HL-60/S4 treated with retinoic acid at 250 ng/mL for 4 days and 3 days (cell line): ENCODE measurements around the gene MINAR1.

ENCODE experiments used
- in situ Hi-C: fragments of 300-500 bp; cut with MboI; formaldehyde crosslinking; loops from 2 replicates; pipeline ENCODE4 v1.7.0; 2022; ENCODE audit warnings: low sequenced_read_pairs

MINAR1 gene

DNA sequence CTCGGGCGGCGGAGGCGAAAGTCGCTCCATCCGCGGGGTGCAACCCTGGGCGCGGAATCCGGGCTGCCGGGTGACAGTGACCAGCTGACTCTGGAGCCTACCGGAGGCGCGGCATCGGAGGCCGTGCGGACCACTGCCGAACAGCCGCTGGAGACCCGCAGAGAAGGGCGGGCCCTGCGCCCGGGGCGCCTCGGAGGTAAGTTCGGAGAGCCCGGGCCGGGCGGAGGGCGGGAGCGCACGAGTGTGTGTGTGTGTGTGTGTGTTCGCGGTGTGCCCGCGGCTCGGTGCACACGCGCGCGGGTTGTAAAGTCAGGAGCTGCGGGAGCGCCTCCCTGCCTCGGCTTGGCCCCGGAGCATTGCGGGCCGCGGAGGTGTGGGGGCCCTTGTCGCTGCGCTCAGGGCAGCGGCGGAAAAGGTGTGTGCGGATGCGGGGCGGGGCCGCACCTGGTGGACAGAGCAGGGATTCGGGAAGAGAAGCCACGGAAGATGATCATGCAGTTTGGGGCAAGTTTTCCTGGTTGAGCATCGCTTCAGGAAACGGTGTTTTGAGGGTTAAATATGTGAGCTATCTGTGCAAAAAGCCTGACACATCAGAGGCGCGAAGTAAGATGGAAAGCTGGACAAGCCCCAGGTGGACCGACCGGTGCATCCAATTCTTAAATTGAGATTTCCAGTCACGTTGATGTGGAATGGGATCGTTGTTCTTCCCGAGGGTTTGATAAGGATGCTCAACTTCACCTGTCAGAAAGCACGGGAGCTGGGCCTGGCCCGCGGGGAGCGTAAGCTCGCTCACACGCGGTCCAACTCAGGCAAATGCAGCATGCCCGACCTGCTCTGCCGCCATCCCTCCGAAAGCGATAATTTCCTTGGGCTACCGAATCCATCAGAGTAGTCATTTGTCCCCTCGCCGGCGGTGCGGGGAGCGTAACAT, 474 bp downstream of the MINAR1 start:
- in situ Hi-C loops, result no loop called here

DNA sequence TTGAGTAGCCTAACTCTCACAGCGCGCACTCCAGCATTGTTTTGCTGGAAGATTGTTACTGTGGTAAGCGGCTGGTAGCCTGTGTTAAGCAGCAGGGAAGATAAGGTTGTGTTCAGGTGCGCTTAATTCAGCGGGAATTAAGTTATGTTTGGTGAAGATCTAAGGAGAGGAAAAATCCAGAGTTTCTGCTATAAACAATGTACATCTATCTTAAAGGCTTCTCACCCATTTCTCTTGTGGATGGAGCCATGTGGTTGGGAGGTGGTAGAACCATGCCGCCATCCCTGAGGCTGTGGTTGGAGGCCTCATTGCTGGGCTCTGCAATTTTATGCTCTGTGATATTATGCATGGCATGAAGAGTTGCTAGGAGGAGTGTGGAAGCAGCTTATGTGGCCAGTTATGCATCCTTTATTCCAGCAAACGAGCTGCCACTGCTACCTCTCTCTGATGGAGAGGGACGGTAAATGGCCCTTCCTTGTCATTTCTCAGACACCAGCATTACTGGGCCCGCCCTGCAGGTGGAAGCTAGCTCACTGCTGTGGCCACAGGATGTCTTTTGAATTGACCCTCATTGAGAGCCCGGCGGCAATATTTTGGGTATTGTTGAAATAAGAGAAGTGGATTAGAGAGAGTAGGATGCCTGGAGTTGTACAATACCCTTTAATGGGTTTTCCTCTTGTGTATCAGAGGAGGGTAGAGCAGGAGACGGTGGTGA, 1.3 kb downstream of the MINAR1 start:
- in situ Hi-C loops, result no loop called here

DNA sequence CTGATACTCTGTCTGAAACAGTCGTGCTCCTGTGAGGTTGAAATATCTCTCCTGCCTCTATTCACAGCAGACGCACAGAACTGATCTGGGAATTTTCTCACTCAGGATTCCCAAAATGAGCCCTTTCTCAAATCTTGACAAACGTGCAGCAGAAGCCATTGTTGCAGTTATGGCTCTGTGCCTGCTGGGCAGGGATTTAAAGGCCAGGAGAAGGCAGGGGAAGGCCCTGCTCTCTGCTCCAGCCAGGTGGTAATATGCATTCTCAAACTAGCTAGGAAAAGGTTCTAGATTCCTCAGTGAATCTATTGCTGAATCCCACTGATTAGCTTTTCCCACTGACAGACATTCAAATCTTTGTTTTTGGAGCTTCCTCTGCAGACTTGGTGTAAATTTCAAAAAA, 2.2 kb downstream of the MINAR1 start:
- in situ Hi-C loops, result no loop called here

DNA sequence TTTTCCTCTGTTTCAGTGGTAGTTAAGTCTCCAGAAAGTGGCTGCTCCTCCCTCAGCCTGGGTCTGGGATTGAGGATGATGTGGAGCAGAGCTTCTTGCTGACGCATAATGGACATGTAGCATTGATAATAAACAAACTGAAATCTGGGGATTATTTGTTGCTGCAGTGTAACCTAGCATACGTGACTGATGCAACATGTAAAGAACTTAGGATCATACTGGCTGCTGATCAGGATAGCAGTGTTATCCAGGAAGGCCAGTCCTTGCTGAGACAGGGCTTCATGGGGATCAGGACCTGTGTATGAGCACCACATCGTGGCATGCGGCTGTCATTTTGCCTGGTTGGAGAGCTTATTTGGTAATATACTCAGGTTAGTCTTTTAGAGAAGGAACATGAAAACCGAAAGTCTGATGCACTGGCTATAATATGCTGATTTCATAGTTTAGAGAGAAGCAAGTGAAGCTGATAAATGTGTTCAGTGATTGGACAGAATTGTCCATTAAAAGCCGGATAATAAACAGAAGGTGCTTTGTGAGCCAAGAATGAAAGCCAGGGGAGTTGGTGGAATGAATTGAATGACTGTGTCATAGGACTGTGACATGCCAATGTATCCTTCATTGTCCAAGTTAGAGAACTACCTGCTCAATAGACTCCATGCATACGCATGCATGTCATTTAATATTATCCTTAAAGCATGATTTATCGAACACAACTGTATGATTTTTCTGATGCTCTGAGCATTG, 4.1 kb downstream of the MINAR1 start:
- in situ Hi-C loops, result no loop called here

DNA sequence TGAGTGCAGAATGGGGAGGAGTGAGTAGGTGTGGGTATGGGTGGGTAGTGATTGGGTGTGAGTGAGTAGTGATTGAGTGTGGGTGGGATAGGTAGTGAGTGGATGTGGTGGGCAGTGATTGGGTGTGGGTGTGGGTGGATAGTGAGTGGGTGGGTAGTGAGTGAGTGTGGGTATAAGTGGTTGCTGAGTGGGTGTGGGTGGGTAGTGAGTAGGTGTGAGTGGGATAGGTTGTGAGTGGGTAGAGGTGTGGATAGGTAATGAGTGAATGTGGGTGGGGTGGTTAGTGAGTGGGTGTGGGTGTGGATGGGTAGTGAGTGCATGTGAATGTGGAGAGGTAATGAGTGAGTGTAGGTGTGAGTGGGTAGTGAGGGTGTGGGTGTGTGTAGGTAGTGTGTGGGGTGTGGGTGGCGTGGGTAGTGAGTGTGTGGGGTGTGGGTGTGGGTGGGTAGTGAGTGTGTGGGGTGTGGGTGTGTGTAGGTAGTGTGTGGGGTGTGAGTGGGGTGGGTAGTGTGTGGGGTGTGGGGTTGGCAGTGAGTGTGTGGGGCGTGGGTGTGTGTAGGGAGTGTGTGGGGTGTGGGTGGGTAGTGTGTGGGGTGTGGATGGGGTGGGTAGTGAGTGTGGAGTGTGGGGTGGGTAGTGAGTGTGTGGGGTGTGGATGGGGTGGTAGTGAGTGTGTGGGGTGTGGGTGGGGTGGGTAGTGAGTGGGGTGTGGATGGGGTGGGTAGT, 5.3 kb downstream of the MINAR1 start:
- in situ Hi-C loops, result no loop called here

DNA sequence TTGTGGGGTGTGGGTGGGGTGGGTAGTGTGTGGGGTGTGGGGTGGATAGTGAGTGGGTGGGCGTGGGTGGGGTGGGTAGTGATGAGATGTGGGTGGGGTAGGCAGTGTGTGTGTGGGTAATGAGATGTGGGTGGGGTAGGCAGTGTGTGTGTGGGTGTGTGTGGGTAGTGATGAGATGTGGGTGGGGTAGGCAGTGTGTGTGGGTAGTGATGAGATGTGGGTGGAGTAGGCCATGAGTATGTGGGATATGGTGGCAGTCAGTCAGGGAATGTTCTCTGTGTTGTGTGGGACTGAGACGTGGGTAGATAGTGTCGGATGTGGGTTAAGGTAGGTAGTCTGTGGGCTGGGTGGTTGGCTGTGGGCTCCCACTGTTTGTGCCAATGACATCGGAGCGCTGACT, 7.1 kb downstream of the MINAR1 start:
- in situ Hi-C loops, result no loop called here

DNA sequence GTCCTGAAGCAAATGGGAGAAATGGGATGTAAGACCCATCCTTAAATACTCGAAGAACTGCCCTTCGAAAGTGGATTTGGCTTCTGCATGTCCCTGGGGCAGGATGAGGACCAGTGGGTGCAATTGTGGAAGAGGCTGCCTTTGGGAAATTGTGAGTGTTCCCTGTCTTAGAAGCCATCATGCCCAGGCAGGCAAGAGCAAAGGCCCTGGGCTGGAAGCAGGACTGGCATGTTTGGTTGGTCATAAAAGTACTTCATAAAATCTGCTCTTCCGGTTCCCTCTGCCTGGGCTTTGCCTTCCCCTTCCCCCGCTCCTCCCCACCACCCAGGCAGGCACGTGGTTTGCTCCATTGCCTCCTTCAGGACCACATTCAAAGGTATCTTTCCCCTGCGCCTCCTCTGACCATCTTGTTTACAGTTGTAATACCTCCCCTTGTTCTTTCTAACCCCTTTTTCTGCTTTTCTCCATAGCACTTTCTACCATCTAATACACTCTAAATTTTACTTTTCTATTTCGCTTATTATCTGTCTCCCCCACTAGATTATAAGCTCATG, 8.3 kb downstream of the MINAR1 start:
- in situ Hi-C loops, result no loop called here

DNA sequence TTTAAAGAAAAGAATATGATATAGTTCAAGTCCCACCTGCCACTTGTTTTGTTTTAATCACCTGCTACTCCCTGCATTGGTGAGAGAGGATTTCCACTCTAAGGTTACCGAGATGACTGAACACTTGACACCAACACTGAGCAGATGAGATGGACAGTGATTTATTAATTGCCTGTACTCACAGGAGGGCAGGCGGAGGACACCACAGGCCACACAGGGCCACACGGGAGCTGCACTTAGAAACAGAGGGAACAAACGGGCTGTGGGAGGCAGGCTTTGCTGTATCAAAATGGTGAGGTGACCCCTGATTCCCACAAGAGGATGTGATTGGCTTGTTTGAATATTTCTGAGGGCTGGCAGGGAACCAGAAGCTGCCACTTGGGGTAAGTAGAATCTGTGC, 10.8 kb downstream of the MINAR1 start:
- in situ Hi-C loops, result no loop called here

DNA sequence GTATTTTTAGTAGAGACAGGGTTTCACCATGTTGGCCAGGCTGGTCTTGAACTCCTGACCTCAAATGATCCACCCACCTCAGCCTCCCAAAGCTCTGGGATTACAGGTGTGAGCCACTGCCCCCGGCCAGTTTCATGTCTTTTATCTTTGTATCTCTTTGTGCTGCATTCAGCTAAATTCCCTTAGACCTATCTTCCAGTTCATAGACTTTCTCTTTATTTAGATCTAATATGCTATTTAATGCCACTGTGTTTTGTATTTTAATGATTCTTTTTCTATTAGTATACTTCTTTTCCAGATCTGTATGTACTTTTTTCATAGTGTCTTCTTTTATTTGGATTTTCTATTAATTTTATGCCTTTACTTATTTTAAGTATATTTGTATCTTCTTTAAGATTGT, 14.9 kb downstream of the MINAR1 start:
- in situ Hi-C loops, result no loop called here

DNA sequence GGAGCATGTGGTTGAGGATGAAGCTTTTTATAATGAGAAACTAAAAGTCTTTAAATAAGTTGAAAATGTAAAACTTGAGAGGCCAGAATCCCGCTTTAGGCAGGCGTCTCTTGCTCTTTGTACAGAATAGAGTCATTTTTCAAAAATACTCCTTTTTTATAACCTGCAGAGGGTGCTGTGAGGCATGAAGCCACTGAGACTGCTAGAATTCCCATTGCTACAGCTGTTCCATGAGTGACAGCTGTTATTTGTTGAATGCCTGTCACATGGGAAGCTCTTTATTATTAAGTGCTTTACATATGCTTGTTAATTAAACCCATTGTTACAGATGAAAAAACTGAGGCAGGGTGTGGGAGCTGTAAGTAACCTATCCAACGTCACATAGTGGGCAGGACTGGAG, 18.5 kb downstream of the MINAR1 start:
- in situ Hi-C loops, result no loop called here

DNA sequence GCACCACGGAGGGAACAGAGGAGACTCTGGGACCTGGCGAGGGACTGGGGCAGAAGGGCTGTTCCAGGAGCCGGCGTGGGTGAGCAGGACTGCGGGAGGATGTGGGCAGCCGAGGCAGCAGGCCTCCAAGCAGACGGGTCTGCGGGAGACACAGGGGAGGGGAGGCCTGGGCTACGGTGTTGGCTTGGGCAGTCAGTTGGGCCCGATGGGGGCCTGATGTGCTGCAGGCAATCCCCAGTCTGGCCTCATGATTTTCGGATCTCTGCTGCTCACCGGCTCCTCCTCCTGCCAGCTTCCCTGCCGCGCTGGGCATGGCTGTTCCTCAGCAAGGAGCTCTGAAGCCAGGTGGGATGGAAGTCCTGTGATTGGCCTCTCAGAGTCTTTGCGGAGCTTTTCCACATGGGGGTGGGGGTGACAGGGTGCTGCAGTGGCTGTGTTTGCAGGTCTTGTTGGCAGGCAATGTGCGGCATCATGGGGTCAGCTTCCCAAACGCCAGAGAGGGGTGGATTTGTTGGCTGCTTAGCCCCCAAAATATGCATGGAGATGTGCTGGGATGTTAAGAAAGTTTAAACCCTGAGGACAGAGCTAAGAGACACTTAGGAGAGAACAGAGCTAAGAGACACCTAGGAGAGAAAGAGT, 19.3 kb downstream of the MINAR1 start:
- in situ Hi-C loops, result no loop called here

DNA sequence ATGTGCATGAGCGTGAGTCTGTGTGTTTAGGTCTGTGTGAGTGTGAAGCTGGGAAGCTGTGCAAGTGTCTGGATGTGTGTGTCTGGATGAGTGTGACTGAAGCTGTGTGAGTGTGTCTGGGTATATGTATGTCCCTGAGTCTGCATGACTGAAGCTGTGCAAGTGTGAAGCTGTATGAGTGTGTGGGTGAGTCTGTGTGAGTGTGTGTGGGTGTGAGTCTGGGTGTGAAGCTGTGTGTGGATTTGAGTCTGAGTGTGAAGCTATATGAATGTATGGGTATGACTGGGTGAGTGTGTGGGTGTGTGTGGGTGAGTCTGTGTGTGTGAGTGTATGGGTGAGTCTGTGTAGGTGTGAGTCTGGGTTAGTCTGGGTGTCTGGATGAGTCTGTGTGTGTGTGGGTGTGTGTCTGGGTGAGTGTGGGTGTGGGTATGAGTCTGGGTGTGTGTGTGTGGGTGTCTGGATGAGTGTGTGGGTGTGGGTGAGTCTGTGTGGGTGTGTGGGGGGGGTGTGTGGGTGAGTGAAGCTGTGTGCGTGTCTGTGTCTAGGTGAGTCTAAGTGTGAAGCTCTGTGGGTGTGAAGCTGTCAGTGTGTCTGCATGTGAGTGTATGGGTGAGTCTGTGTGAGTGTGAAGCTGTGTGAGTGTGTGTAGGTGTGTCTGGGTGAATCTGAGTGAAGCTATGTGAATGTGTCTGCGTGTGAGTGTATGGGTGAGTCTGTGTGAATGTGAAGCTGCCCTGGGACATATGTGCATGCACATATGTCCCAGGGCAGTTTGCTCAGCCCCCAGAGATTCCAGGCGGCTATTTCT, 20.3 kb downstream of the MINAR1 start:
- in situ Hi-C loops, result no loop called here

DNA sequence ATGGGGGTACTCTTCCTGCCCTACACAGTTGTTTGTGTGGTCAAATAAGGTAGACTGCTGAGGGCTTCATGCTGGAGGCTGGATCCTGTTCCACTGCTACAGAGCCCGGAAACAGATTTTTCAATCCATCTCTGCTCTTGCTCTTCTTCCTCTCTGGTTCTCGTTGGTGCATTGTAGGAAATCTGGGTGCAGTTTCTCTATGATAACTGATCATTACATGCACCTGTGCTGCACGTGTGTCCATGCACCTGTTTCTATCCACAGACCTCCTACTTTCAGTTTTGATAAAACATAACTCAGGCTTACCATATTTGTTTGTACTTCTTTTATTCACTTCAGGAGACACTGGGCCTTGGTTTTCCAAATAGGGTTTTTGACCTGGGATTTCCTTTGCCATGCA, 21.3 kb downstream of the MINAR1 start:
- in situ Hi-C loops, result no loop called here

DNA sequence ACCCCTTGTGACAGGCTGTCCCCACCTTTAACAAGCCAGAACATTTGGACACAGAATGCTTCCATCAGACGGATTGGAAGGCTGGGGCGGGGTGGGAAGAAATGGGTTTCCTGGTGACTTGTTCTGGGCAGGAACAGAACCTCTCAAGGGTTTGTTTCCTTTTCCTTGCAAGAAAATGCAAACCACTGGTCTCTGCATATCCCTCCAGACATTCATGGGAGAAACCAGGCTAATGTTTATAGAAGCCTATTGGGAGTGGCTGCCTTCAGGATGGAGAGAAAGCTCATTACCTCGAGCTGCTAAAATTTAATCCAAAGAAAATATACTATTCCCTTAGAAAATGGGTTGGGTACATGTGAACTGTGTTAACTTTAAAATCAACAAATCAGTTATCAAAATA, 21.9 kb downstream of the MINAR1 start:
- in situ Hi-C loops, result no loop called here

DNA sequence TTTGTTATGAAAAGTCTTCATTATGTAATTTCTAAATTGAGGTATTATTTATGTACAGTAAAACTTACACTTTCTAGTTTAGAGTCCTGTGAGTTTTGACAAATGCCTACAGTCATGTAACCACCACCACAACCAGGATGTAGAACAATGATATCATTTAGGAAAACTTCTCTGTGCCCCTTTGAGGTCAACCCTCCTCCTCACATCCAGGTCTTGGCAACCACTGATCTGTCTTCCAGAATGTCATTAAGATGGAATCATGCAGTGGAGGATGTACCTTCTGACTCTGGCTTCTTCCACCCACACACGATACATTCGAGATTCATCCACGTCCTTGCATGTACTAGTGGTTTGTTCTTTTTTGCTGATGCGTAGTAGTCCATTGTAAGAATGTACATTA, 23.2 kb downstream of the MINAR1 start:
- in situ Hi-C loops, result no loop called here

DNA sequence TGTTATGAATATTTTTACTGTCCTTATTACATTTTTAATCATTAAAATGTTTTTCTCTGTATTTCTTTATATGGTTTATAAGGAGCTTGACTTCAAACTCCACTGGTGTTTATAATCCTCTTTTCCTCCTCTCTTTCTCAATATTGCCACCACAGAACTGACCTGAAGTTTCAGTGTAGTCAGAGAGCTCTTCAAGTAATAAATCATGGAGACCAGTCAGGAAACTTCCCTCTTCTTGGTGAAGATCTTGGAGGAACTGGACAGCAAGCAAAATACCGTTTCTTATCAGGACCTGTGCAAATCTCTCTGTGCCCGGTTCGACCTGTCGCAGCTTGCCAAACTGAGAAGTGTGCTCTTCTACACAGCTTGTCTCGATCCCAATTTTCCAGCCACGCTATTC, 23.8 kb downstream of the MINAR1 start:
- in situ Hi-C loops, result no loop called here

DNA sequence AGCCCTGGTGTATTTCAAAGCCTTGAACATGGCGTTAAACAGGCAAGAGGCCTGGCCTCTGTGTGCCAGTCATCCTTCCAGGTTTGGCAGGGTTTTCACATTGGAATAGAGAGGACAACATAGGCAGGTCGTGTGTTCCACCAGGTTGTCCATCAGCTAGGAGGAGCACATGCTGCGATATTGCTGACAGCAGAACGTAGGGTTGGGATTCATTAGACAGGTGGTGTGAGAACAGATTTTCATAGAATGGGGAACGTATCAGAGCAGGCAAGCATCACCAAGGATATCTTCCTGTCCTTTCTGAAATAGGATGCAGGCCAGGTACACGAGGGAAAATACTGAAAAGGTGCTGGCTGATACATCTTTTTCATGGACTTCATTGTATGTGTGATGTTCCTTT, 26.4 kb downstream of the MINAR1 start:
- in situ Hi-C loops, result no loop called here

DNA sequence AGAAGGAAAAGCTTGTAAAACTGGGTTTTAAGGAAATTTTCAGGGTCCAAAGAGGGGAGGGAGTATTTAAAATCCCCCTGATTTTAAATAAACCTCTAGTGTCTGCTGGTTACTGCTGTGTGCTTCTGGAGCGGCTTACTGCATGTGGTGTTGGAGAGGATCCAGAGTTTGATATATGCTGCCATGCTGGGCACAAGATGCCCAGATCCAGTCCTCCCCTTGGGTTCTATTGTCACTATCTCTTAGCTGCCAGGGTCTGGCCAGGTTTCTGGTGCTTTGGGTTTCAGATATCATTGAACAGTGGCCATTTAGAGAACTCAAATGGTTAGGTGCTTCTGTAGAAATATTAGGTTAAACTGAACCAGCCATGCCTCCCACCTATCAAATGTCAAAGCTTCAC, 27.5 kb downstream of the MINAR1 start:
- in situ Hi-C loops, result no loop called here

DNA sequence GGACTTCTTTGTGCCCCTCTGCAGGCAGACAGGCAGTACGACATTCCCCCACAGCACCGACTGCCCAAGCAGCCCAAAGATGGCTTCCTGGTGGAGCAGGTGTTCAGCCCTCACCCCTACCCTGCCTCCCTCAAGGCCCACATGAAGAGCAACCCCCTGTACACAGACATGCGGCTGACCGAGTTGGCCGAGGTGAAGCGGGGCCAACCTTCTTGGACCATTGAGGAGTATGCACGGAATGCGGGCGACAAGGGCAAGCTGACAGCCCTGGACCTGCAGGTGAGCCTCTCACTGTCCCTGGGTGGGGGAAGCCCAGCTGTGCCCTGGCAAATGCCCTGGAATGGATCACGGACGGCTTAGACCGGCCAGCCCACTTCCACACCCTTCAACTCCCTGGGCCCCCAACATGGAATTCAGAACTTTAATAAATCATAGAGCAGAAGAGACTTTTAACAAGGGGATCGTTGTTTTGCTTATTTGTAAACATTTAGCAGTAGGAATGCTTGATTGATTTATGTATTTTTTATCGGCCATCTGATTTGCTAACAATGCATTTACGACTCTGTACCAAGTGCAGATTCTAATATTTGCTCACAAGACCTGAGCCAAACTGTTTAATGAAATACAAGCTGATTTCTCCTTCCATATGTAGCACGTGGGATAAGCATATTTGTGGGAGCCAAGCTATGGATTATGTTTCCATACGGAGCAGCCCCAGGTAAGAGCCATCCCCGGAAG, 31.1 kb downstream of the MINAR1 start:
- in situ Hi-C loops, result no loop called here
